ENCODE data around the gene CDKN1C.
A peak's percentile ranks its signal among the peaks of the same experiment; 100 is the strongest.

Gene CDKN1C

GRCh38 chr11:2927851-2928604 is 42.5 kb upstream of the CDKN1C start:
- peak overlapping the region; percentile 89 for H3K23ac ChIP-seq (ENCODE audit: low read depth, low read length, poor library complexity)
- DNase-seq (ENCODE audit: low spot score), result no peak
- peak overlapping the region; percentile 95 for H3K18ac ChIP-seq (ENCODE audit: low read length)
- no peak overlapping the region for H2BK120ac ChIP-seq (ENCODE audit: low read depth, low read length)
- no peak overlapping the region for H4K91ac ChIP-seq (ENCODE audit: low read depth, low read length, poor library complexity)
- H3K9ac ChIP-seq (ENCODE audit: low read depth, low read length, poor library complexity), result peak overlapping the region; percentile 60
- H2BK15ac ChIP-seq (ENCODE audit: low read length), result peak overlapping the region; percentile 49
- H2AFZ ChIP-seq (ENCODE audit: low read length), result no peak overlapping the region
- peak overlapping the region; percentile 93 for H2AK5ac ChIP-seq (ENCODE audit: low read depth, low read length)
- no peak overlapping the region for H3K14ac ChIP-seq (ENCODE audit: low read length)
- H3K4me1 ChIP-seq (ENCODE audit: control insufficient read depth in 2 of 2, insufficient read depth in 1 of 2, low read depth in 1 of 2, low read length in 2 of 2), result peaks cover 6 to 7% of the 10 kb centered on the region in 2 donors
- no peak overlapping the region for H3K4ac ChIP-seq (ENCODE audit: low read length)
- peak overlapping the region; percentile 65 for H3K4me2 ChIP-seq (ENCODE audit: insufficient read depth, low read length, poor library complexity, severe bottlenecking)
- no CpG with 5 or more reads among the region's 25 CpGs for WGBS, 2 donors (ENCODE audit: extremely low coverage in 2 of 2, insufficient read length in 2 of 2, insufficient replicate concordance in 1 of 2)
- no peaks in the 10 kb centered on the region for H3K79me1 ChIP-seq (ENCODE audit: low read depth, low read length)
- no peak overlapping the region for H2BK5ac ChIP-seq (ENCODE audit: low read length)
- no peak overlapping the region for H3K27ac ChIP-seq (replicated peaks; ENCODE audit: low read length)
- peak overlapping the region; percentile 41 for H2BK12ac ChIP-seq (ENCODE audit: low read length)
- H3K4me3 ChIP-seq (ENCODE audit: low read length in 2 of 2), result peak overlapping the region in 1 of 2 donors; percentile 73
- H4K8ac ChIP-seq (ENCODE audit: low read depth, low read length), result no peak overlapping the region
- peaks cover 29 to 65% (median 50%) of the 10 kb centered on the region in 3 experiments for H3K27me3 ChIP-seq (ENCODE audit: control insufficient read depth in 3 of 3, insufficient read depth in 3 of 3, low read depth in 1 of 3, low read length in 3 of 3)
- peaks cover 11 to 15% of the 10 kb centered on the region in 2 donors for H3K9me3 ChIP-seq (replicated peaks in 1 of 2; ENCODE audit: control insufficient read depth in 2 of 2, insufficient read depth in 1 of 2, low read depth in 1 of 2, low read length in 2 of 2)
- H3K36me3 ChIP-seq (replicated peaks in 1 of 2; ENCODE audit: control insufficient read depth in 2 of 2, insufficient read depth in 2 of 2, low read length in 2 of 2), result no peaks in the 10 kb centered on the region

GRCh38 chr11:2927121-2927800 is 41.7 kb upstream of the CDKN1C start:
- H4K91ac ChIP-seq (ENCODE audit: low read depth, low read length, poor library complexity), result no peak overlapping the region
- no peak overlapping the region for H3K27ac ChIP-seq (replicated peaks; ENCODE audit: low read length)
- peaks cover 29 to 58% (median 50%) of the 10 kb centered on the region in 3 experiments for H3K27me3 ChIP-seq (ENCODE audit: control insufficient read depth in 3 of 3, insufficient read depth in 3 of 3, low read depth in 1 of 3, low read length in 3 of 3)
- peak overlapping the region; percentile 71 for H3K18ac ChIP-seq (ENCODE audit: low read length)
- H3K14ac ChIP-seq (ENCODE audit: low read length), result no peak overlapping the region
- no peak overlapping the region for H2BK12ac ChIP-seq (ENCODE audit: low read length)
- peaks cover 6 to 7% of the 10 kb centered on the region in 2 donors for H3K4me1 ChIP-seq (ENCODE audit: control insufficient read depth in 2 of 2, insufficient read depth in 1 of 2, low read depth in 1 of 2, low read length in 2 of 2)
- H3K36me3 ChIP-seq (replicated peaks in 1 of 2; ENCODE audit: control insufficient read depth in 2 of 2, insufficient read depth in 2 of 2, low read length in 2 of 2), result no peaks in the 10 kb centered on the region
- no peaks in the 10 kb centered on the region for H3K79me1 ChIP-seq (ENCODE audit: low read depth, low read length)
- H2BK120ac ChIP-seq (ENCODE audit: low read depth, low read length), result no peak overlapping the region
- H2AFZ ChIP-seq (ENCODE audit: low read length), result no peak overlapping the region
- no peak overlapping the region for H2BK5ac ChIP-seq (ENCODE audit: low read length)
- H3K9ac ChIP-seq (ENCODE audit: low read depth, low read length, poor library complexity), result no peak overlapping the region
- no peak overlapping the region for H4K8ac ChIP-seq (ENCODE audit: low read depth, low read length)
- peak overlapping the region; percentile 73 for H3K23ac ChIP-seq (ENCODE audit: low read depth, low read length, poor library complexity)
- H2AK5ac ChIP-seq (ENCODE audit: low read depth, low read length), result no peak overlapping the region
- no peak overlapping the region for H3K4me3 ChIP-seq (ENCODE audit: low read length in 2 of 2)
- DNase-seq (ENCODE audit: low spot score), result no peak
- H3K4me2 ChIP-seq (ENCODE audit: insufficient read depth, low read length, poor library complexity, severe bottlenecking), result no peak overlapping the region
- no CpG with 5 or more reads among the region's 12 CpGs for WGBS, 2 donors (ENCODE audit: extremely low coverage in 2 of 2, insufficient read length in 2 of 2, insufficient replicate concordance in 1 of 2)
- H3K9me3 ChIP-seq (replicated peaks in 1 of 2; ENCODE audit: control insufficient read depth in 2 of 2, insufficient read depth in 1 of 2, low read depth in 1 of 2, low read length in 2 of 2), result peaks cover 11 to 15% of the 10 kb centered on the region in 2 donors
- no peak overlapping the region for H3K4ac ChIP-seq (ENCODE audit: low read length)
- H2BK15ac ChIP-seq (ENCODE audit: low read length), result no peak overlapping the region

GRCh38 chr11:2926611-2927051 is 41.1 kb upstream of the CDKN1C start:
- peaks cover 29 to 52% (median 50%) of the 10 kb centered on the region in 3 experiments for H3K27me3 ChIP-seq (ENCODE audit: control insufficient read depth in 3 of 3, insufficient read depth in 3 of 3, low read depth in 1 of 3, low read length in 3 of 3)
- H2BK15ac ChIP-seq (ENCODE audit: low read length), result peak overlapping the region; percentile 37
- no peak overlapping the region for H2AFZ ChIP-seq (ENCODE audit: low read length)
- DNase-seq (ENCODE audit: low spot score), result no peak
- no peak overlapping the region for H2AK5ac ChIP-seq (ENCODE audit: low read depth, low read length)
- H3K36me3 ChIP-seq (replicated peaks in 1 of 2; ENCODE audit: control insufficient read depth in 2 of 2, insufficient read depth in 2 of 2, low read length in 2 of 2), result no peaks in the 10 kb centered on the region
- no peaks in the 10 kb centered on the region for H3K79me1 ChIP-seq (ENCODE audit: low read depth, low read length)
- H3K9ac ChIP-seq (ENCODE audit: low read depth, low read length, poor library complexity), result no peak overlapping the region
- H3K18ac ChIP-seq (ENCODE audit: low read length), result peak overlapping the region; percentile 28
- no peak overlapping the region for H2BK5ac ChIP-seq (ENCODE audit: low read length)
- no peak overlapping the region for H2BK12ac ChIP-seq (ENCODE audit: low read length)
- WGBS, 2 donors (ENCODE audit: extremely low coverage in 2 of 2, insufficient read length in 2 of 2, insufficient replicate concordance in 1 of 2), result no CpG with 5 or more reads among the region's 11 CpGs
- no peak overlapping the region for H3K27ac ChIP-seq (replicated peaks; ENCODE audit: low read length)
- H3K14ac ChIP-seq (ENCODE audit: low read length), result no peak overlapping the region
- no peak overlapping the region for H3K4me2 ChIP-seq (ENCODE audit: insufficient read depth, low read length, poor library complexity, severe bottlenecking)
- H4K8ac ChIP-seq (ENCODE audit: low read depth, low read length), result no peak overlapping the region
- peaks cover 6 to 7% of the 10 kb centered on the region in 2 donors for H3K4me1 ChIP-seq (ENCODE audit: control insufficient read depth in 2 of 2, insufficient read depth in 1 of 2, low read depth in 1 of 2, low read length in 2 of 2)
- H4K91ac ChIP-seq (ENCODE audit: low read depth, low read length, poor library complexity), result no peak overlapping the region
- H3K4me3 ChIP-seq (ENCODE audit: low read length in 2 of 2), result no peak overlapping the region
- no peak overlapping the region for H3K4ac ChIP-seq (ENCODE audit: low read length)
- no peak overlapping the region for H2BK120ac ChIP-seq (ENCODE audit: low read depth, low read length)
- peaks cover 11 to 15% of the 10 kb centered on the region in 2 donors for H3K9me3 ChIP-seq (replicated peaks in 1 of 2; ENCODE audit: control insufficient read depth in 2 of 2, insufficient read depth in 1 of 2, low read depth in 1 of 2, low read length in 2 of 2)
- H3K23ac ChIP-seq (ENCODE audit: low read depth, low read length, poor library complexity), result peak overlapping the region; percentile 55
